GM19035 (cell line): ENCODE measurements around the gene ETS2.

Source experiments
- ATAC-seq: cut with Tn5 transposase; IDR thresholded peaks from one replicate; pipeline ENCODE4 v1.9.1; 2021; ENCODE audit not compliant: unreplicated experiment

Gene ETS2

GRCh38 chr21:38800924-38801744, 4.6 kb upstream of the ETS2 start:
- no peak for ATAC-seq

- ATAC-seq, result no peak
These were observed 3.4 kb upstream of the ETS2 start for GRCh38 chr21:38802050-38803026.

- no peak for ATAC-seq
These were observed 2.6 kb upstream of the ETS2 start for GRCh38 chr21:38803075-38803660.

- no peak for ATAC-seq
These were observed 1.5 kb upstream of the ETS2 start for GRCh38 chr21:38804030-38804788.

- no peak for ATAC-seq
These were observed 871 bp upstream of the ETS2 start for GRCh38 chr21:38804789-38805327.

GRCh38 chr21:38806153-38806941, 618 bp downstream of the ETS2 start:
- peak; percentile 22 for ATAC-seq

- ATAC-seq, result no peak
These were observed 1.2 kb downstream of the ETS2 start for GRCh38 chr21:38806942-38807284.

GRCh38 chr21:38807441-38807871, 1.7 kb downstream of the ETS2 start:
- ATAC-seq, result no peak

GRCh38 chr21:38807986-38808385, 2.3 kb downstream of the ETS2 start:
- no peak for ATAC-seq

GRCh38 chr21:38809198-38809878, 3.6 kb downstream of the ETS2 start:
- no peak for ATAC-seq

GRCh38 chr21:38810034-38810825, 4.5 kb downstream of the ETS2 start:
- ATAC-seq, result no peak

- no peak for ATAC-seq
These were observed 5.1 kb downstream of the ETS2 start for GRCh38 chr21:38810826-38811164.

- ATAC-seq, result no peak
These were observed 5.5 kb downstream of the ETS2 start for GRCh38 chr21:38811257-38811656.

GRCh38 chr21:38813143-38813542, 7.4 kb downstream of the ETS2 start:
- ATAC-seq, result no peak

GRCh38 chr21:38813547-38813946, 7.8 kb downstream of the ETS2 start:
- no peak for ATAC-seq

- ATAC-seq, result no peak
These were observed 8.7 kb downstream of the ETS2 start for GRCh38 chr21:38814126-38815059.

- ATAC-seq, result no peak
These were observed 9.3 kb downstream of the ETS2 start for GRCh38 chr21:38815060-38815405.
